DOHH2 (cell line): Measurements from ENCODE around the gene ADNP2.

Source experiments
- H3F3A ChIP-seq: fragments of 200-600 bp; sonication (generic), shearing (Covaris generic); 2 replicates; pipeline ENCODE4 v1.6.0; 2016; ENCODE audit warnings: antibody characterized with exemption, mild to moderate bottlenecking; ENCODE audit not compliant: control insufficient read depth, insufficient read depth
- H3K27ac ChIP-seq: fragments of 200-600 bp; sonication (generic); 2 replicates; pipeline ENCODE4 v1.5.1; 2014; ENCODE audit warnings: low read depth, mild to moderate bottlenecking, low read length, moderate library complexity
- H3K27me3 ChIP-seq: fragments of 200-600 bp; sonication (generic); 2 replicates; pipeline ENCODE4 v1.6.1; 2014; ENCODE audit warnings: mild to moderate bottlenecking, low read length, mixed read lengths; ENCODE audit not compliant: control insufficient read depth
- H3K36me3 ChIP-seq: fragments of 200-600 bp; sonication (generic); 2 replicates; pipeline ENCODE4 v1.6.1; 2014; ENCODE audit warnings: mild to moderate bottlenecking, low read length, moderate library complexity, mixed read lengths; ENCODE audit not compliant: control insufficient read depth
- H3K4me1 ChIP-seq: fragments of 200-600 bp; sonication (generic); 2 replicates; pipeline ENCODE4 v1.6.1; 2014; ENCODE audit warnings: mild to moderate bottlenecking, low read length, mixed read lengths; ENCODE audit not compliant: control insufficient read depth
- H3K4me2 ChIP-seq: fragments of 200-600 bp; sonication (generic); 2 replicates; pipeline ENCODE4 v1.6.0; 2014; ENCODE audit warnings: mild to moderate bottlenecking, low read length, moderate library complexity
- H3K4me3 ChIP-seq: fragments of 200-600 bp; sonication (generic); 2 replicates; pipeline ENCODE4 v1.5.1; 2014; ENCODE audit warnings: mild to moderate bottlenecking, low read length, mixed read lengths
- H3K79me2 ChIP-seq: fragments of 200-600 bp; sonication (generic); 2 replicates; pipeline ENCODE4 v1.6.1; 2014; ENCODE audit warnings: mild to moderate bottlenecking, low read length, mixed read lengths; ENCODE audit not compliant: control insufficient read depth
- H3K9me2 ChIP-seq: fragments of 200-600 bp; sonication (generic); replicated peaks from 2 replicates; pipeline ENCODE4 v1.6.1; 2014; ENCODE audit warnings: mild to moderate bottlenecking, low read length, mixed read lengths; ENCODE audit not compliant: control insufficient read depth
- H3K9me3 ChIP-seq: fragments of 200-600 bp; sonication (generic); 2 replicates; pipeline ENCODE4 v1.6.1; 2014; ENCODE audit warnings: antibody characterized with exemption, low read length, mixed read lengths; ENCODE audit not compliant: control insufficient read depth, insufficient read depth
- H4K20me1 ChIP-seq: fragments of 200-600 bp; sonication (generic); 2 replicates; pipeline ENCODE4 v1.6.0; 2014; ENCODE audit warnings: low read depth, mild to moderate bottlenecking, antibody characterized with exemption, low read length, moderate library complexity; ENCODE audit not compliant: control insufficient read depth, insufficient read depth
- EZH2phosphoT487 ChIP-seq: fragments of 200-600 bp; sonication (generic); IDR thresholded peaks from 2 replicates; pipeline ENCODE4 v1.6.1; 2017; ENCODE audit warnings: borderline replicate concordance, mild to moderate bottlenecking, antibody characterized with exemption, low read length, moderate library complexity, mixed read lengths
- TF ChIP-seq, protein P1 (sequence below): fragments of 200-600 bp; sonication (generic); IDR thresholded peaks from one replicate; pipeline ENCODE4 v1.5.1; 2014; ENCODE audit warnings: antibody characterized with exemption, mild to moderate bottlenecking, low read depth, low read length; ENCODE audit not compliant: poor library complexity, severe bottlenecking

Gene ADNP2

DNA sequence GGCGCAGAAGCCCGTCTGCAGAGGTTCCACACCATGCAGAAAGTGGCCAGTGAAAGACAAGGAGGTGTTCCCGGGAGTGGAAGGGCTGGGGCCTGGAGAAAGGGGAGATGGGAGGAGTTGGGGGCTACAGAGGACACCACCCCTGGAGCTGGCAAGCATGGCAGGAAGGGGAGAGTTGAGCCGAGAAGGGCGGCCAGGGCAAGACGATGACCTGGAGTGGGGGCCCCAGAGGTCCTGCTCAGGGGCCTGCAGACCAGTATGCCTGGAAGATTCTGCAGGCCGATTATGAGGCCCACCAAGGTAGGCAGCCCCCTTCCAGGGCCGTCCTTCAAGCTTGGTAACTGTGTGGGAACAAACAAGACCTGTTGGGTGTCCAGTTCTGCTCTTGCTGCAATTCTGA is 41.7 kb upstream of the ADNP2 start:
- Histone ChIP-seq H3K9me3 (peaks cover 5% of the 10 kb centered on the region; the same call in 1 of the 2 replicates), H3K4me2 (no peak overlapping the region), H3K79me2 (no peaks in the 10 kb centered on the region), H3F3A (no peaks in the 10 kb centered on the region), H3K4me1 (no peaks in the 10 kb centered on the region), H3K4me3 (no peak overlapping the region), H3K27me3 (no peaks in the 10 kb centered on the region), H3K36me3 (no peaks in the 10 kb centered on the region), H3K9me2 (no peaks in the 10 kb centered on the region), H3K27ac (no peak overlapping the region), H4K20me1 (no peaks in the 10 kb centered on the region)
- no peak for TF ChIP-seq EZH2phosphoT487
- TF ChIP-seq, protein P1, sequence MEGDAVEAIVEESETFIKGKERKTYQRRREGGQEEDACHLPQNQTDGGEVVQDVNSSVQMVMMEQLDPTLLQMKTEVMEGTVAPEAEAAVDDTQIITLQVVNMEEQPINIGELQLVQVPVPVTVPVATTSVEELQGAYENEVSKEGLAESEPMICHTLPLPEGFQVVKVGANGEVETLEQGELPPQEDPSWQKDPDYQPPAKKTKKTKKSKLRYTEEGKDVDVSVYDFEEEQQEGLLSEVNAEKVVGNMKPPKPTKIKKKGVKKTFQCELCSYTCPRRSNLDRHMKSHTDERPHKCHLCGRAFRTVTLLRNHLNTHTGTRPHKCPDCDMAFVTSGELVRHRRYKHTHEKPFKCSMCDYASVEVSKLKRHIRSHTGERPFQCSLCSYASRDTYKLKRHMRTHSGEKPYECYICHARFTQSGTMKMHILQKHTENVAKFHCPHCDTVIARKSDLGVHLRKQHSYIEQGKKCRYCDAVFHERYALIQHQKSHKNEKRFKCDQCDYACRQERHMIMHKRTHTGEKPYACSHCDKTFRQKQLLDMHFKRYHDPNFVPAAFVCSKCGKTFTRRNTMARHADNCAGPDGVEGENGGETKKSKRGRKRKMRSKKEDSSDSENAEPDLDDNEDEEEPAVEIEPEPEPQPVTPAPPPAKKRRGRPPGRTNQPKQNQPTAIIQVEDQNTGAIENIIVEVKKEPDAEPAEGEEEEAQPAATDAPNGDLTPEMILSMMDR = no peak

DNA sequence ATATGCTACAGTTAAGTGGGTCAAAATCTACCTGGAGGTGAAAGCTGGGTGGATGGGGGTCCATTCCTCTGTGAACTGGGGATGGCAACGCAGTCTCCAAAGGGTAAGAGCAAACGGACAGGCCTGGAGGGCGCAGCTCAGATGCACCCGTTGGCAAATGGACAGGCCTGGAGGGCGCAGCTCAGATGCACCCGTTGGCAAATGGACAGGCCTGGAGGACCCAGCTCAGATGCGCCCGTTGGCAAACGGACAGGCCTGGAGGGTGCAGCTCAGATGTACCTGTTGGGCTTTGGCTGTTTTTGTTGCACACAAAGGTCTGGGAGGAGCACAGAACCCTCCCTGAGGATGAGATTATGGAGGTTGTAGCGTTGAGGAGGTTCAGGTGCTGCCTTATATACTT is 41.2 kb upstream of the ADNP2 start:
- TF ChIP-seq, protein P1 = no peak
- TF ChIP-seq EZH2phosphoT487 = no peak
- Histone ChIP-seq H3K4me3 (no peak overlapping the region), H3K4me2 (no peak overlapping the region), H3K36me3 (no peaks in the 10 kb centered on the region), H3K79me2 (no peaks in the 10 kb centered on the region), H3F3A (no peaks in the 10 kb centered on the region), H3K9me3 (no peaks in the 10 kb centered on the region; the same call in 1 of the 2 replicates), H3K27ac (no peak overlapping the region), H3K4me1 (no peaks in the 10 kb centered on the region), H3K27me3 (no peaks in the 10 kb centered on the region), H3K9me2 (no peaks in the 10 kb centered on the region), H4K20me1 (no peaks in the 10 kb centered on the region)

DNA sequence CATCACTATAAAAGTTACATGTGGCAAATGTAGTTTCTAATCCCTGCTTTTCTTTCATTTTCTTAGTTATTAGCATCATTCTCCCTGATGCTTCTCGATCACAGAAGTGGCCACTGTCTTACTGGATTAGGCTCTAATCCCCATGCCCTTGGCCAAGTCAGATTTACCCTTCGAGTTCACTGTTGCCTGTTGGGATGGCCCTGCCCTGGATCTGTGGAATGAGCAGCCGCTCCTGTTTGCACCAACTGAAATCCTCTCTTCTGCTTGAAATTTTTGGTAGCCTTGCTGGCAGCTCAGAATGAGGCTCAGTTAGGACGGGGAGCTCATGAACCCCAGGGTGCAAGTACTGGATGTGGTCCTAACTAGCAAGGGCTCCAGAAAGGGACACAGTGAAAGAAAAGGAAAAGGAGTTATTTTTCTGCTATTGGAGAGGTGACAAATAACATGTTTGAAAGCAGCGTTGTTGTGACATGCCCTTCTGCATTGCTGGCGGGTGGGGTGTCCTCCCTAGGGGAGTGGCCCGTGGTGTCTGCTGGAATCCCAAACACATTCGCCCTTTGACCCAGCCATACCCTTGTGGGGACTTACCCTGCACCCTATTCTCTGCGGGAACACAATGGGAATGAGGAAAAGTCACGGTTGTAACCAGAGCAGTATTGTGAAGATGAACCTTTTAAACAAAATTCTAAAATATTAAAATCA is 40.3 kb upstream of the ADNP2 start:
- no peaks in the 10 kb centered on the region for H3K36me3 ChIP-seq
- H3K4me3 ChIP-seq = no peak overlapping the region
- no peak overlapping the region for H3K27ac ChIP-seq
- no peaks in the 10 kb centered on the region for H3K9me2 ChIP-seq
- no peaks in the 10 kb centered on the region for H3K79me2 ChIP-seq
- no peaks in the 10 kb centered on the region for H3F3A ChIP-seq
- peaks cover 4% of the 10 kb centered on the region; the same call in 1 of the 2 replicates for H3K9me3 ChIP-seq
- no peaks in the 10 kb centered on the region for H4K20me1 ChIP-seq
- H3K27me3 ChIP-seq = no peaks in the 10 kb centered on the region
- H3K4me1 ChIP-seq = no peaks in the 10 kb centered on the region
- TF ChIP-seq, protein P1 = no peak
- no peak for TF ChIP-seq EZH2phosphoT487
- no peak overlapping the region for H3K4me2 ChIP-seq
